Fibroblast of skin of back (primary cell): ENCODE measurements around the gene TNFAIP8. TPM values are rescaled to one million over a fixed set of nuclear protein-coding genes. Genes with fewer than 3 reads are reported as not detected.

Experiments
- DNase-seq: peaks from one replicate; pipeline ENCODE4 v3.0.0-alpha.2; 2013
- polyA plus RNA-seq, 2 experiments: library from polyadenylated mRNA; unstranded; fragments of 120-200 nt; gene quantifications; one replicate each; pipeline ENCODE4 v1.2.1, GENCODE V29; 2013; ENCODE audit not compliant: insufficient read length in 2 of 2

TNFAIP8 gene
- 10.2 TPM for polyA plus RNA-seq (2013, experiment 1 of 2; ENCODE audit: insufficient read length)
- polyA plus RNA-seq (2013, experiment 2 of 2; ENCODE audit: insufficient read length): 8.1 TPM

GRCh38 chr5:119355685-119356611, at the start of gene TNFAIP8:
Gene TNFAIP8 (plus strand): TSS chr5:119356019. CDS start chr5:119356091, 72 bp downstream.
- peak; percentile 60 for DNase-seq

GRCh38 chr5:119307170-119307569, 48.6 kb upstream of the TNFAIP8 start:
- no peak for DNase-seq

GRCh38 chr5:119309326-119309725, 46.5 kb upstream of the TNFAIP8 start:
- DNase-seq: no peak

- no peak for DNase-seq
Measured at GRCh38 chr5:119311688-119312087, 44.1 kb upstream of the TNFAIP8 start.

- peak; percentile 31 for DNase-seq
Measured at GRCh38 chr5:119312403-119312802, 43.4 kb upstream of the TNFAIP8 start.

GRCh38 chr5:119313197-119313596, 42.6 kb upstream of the TNFAIP8 start:
- no peak for DNase-seq

GRCh38 chr5:119313658-119314605, 41.9 kb upstream of the TNFAIP8 start:
- DNase-seq: no peak

GRCh38 chr5:119315516-119315949, 40.3 kb upstream of the TNFAIP8 start:
- DNase-seq: peak; percentile 21

- DNase-seq: no peak
Measured at GRCh38 chr5:119316086-119316485, 39.7 kb upstream of the TNFAIP8 start.

GRCh38 chr5:119316906-119317305, 38.9 kb upstream of the TNFAIP8 start:
- DNase-seq: no peak

- DNase-seq: no peak
Measured at GRCh38 chr5:119318256-119318894, 37.4 kb upstream of the TNFAIP8 start.

GRCh38 chr5:119319401-119319800, 36.4 kb upstream of the TNFAIP8 start:
- no peak for DNase-seq

GRCh38 chr5:119319890-119320289, 35.9 kb upstream of the TNFAIP8 start:
- no peak for DNase-seq

GRCh38 chr5:119321569-119322311, 34.1 kb upstream of the TNFAIP8 start:
- no peak for DNase-seq

- DNase-seq: peak; percentile 14
Measured at GRCh38 chr5:119322312-119322947, 33.4 kb upstream of the TNFAIP8 start.

GRCh38 chr5:119322948-119323537, 32.8 kb upstream of the TNFAIP8 start:
- DNase-seq: peak; percentile 45

GRCh38 chr5:119323601-119324000, 32.2 kb upstream of the TNFAIP8 start:
- DNase-seq: peak; percentile 34

- DNase-seq: no peak
Measured at GRCh38 chr5:119324842-119325241, 31.0 kb upstream of the TNFAIP8 start.

GRCh38 chr5:119327018-119327417, 28.8 kb upstream of the TNFAIP8 start:
- DNase-seq: peak; percentile 58

- DNase-seq: peak; percentile 71
Measured at GRCh38 chr5:119328753-119329602, 26.8 kb upstream of the TNFAIP8 start.
